ENCODE data around the gene GAS2L3. TPM values are rescaled to one million over a fixed set of nuclear protein-coding genes. Genes with fewer than 3 reads are reported as not detected.

Gene GAS2L3
- total RNA-seq, 4 donors from 2014 or later, result 2.9 to 4.7 (median 4.0) TPM

DNA sequence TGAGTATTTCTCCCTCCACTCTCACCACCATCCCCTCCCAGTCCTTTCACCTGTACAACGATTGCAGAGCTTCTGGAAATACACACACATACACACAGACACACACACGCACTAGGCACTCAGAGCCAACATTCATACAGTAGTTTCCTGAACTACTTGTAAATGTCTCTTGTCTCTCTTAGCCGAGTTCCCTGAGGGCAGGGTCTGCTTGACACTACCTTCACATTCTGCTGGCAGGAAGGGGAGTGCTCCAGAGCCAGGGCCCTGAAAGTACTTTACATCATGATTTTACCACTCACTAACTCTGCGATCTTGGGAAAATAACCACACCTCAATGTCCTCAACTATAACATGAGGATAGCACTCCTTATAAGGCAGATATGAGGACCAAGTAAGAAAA, 82.7 kb downstream of the GAS2L3 start:
- no peak for TF ChIP-seq POLR2A (IDR thresholded peaks at IDR 0.05)
- TF ChIP-seq, protein P1, sequence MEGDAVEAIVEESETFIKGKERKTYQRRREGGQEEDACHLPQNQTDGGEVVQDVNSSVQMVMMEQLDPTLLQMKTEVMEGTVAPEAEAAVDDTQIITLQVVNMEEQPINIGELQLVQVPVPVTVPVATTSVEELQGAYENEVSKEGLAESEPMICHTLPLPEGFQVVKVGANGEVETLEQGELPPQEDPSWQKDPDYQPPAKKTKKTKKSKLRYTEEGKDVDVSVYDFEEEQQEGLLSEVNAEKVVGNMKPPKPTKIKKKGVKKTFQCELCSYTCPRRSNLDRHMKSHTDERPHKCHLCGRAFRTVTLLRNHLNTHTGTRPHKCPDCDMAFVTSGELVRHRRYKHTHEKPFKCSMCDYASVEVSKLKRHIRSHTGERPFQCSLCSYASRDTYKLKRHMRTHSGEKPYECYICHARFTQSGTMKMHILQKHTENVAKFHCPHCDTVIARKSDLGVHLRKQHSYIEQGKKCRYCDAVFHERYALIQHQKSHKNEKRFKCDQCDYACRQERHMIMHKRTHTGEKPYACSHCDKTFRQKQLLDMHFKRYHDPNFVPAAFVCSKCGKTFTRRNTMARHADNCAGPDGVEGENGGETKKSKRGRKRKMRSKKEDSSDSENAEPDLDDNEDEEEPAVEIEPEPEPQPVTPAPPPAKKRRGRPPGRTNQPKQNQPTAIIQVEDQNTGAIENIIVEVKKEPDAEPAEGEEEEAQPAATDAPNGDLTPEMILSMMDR (IDR thresholded peaks at IDR 0.05), result no peak
- intact Hi-C loops (cut with DNase I; ENCODE audit: low total_unique reads), result no loop called here
- H3K4me3 ChIP-seq (ENCODE audit: low read depth, poor library complexity, severe bottlenecking), result no peak overlapping the region
- 59 to 61% methylated on average over 4 of the region's 4 CpGs for WGBS, 2 donors
- no peak for DNase-seq (ENCODE audit: low spot score in 2 of 2)

GRCh38 chr12:100656856-100657255, 83.4 kb downstream of the GAS2L3 start:
- H3K4me3 ChIP-seq (ENCODE audit: low read depth, poor library complexity, severe bottlenecking), result no peak overlapping the region
- TF ChIP-seq, protein P1 (IDR thresholded peaks at IDR 0.05), result no peak
- no peak for TF ChIP-seq POLR2A (IDR thresholded peaks at IDR 0.05)
- no peak for DNase-seq (ENCODE audit: low spot score in 2 of 2)
- intact Hi-C loops (cut with DNase I; ENCODE audit: low total_unique reads), result no loop called here

- intact Hi-C loops (cut with DNase I; ENCODE audit: low total_unique reads), result no loop called here
- no peak overlapping the region for H3K4me3 ChIP-seq (ENCODE audit: low read depth, poor library complexity, severe bottlenecking)
- no peak for DNase-seq (ENCODE audit: low spot score in 2 of 2)
- WGBS, 2 donors, result 52 to 53% methylated on average over 6 of the region's 6 CpGs
- no peak for TF ChIP-seq POLR2A (IDR thresholded peaks at IDR 0.05)
- TF ChIP-seq, protein P1 (IDR thresholded peaks at IDR 0.05), result no peak
Measured at GRCh38 chr12:100661300-100661951, 87.9 kb downstream of the GAS2L3 start.

DNA sequence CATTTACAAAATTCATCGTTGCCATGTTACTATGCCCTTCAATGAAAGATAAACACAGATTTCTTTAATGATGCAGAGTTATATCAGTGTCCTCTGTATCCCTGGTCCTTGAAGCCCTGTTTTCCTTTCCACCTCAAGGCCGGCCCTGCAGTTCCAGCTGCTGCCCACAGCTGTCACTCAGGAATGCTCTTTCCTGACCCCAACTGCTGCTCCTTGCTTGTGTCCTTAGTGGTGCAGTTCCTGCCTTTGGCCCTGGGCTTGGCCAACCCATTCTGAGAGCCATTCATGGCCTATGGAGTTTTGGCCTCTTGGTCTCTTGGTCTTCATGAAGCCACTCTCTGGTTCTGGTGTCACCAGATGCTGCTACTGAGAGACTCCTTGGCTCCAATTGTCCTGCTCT, 93.1 kb downstream of the GAS2L3 start:
- TF ChIP-seq POLR2A (IDR thresholded peaks at IDR 0.05), result no peak
- TF ChIP-seq, protein P1 (IDR thresholded peaks at IDR 0.05), result no peak
- intact Hi-C loops (cut with DNase I; ENCODE audit: low total_unique reads), result no loop called here
- WGBS, 2 donors, result 60 to 66% methylated on average over 2 of the region's 2 CpGs
- H3K4me3 ChIP-seq (ENCODE audit: low read depth, poor library complexity, severe bottlenecking), result no peak overlapping the region
- DNase-seq (ENCODE audit: low spot score in 2 of 2), result no peak

DNA sequence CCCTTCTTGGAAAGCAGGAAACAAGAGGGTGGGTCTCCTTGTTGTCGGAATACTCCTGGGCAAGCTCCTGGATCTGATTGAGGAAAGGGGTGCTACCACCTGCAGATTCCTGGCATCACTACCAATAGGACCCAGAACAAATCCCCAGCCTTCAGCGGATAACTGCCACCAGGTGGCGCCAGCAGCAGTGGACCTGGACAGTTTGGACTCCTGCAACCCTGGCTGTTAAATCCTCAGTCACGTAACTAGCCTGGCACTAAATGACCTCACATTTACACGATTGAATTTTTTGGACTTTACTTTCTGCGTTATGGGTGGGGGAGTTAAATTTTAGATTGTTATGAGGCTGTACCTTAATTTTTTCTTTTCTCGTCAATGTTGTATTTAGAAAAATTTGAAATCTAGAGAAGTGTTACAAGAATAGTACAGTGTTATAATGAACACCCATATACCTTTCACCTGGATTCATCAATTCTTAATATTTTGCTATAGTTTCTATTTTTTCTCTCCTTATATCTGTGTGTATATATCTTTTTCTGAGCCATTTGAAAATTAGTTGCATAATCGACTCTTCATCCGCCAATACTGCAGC, 95.6 kb downstream of the GAS2L3 start:
- no peak for TF ChIP-seq POLR2A (IDR thresholded peaks at IDR 0.05)
- TF ChIP-seq, protein P1 (IDR thresholded peaks at IDR 0.05), result no peak
- intact Hi-C loops (cut with DNase I; ENCODE audit: low total_unique reads), result no loop called here
- H3K4me3 ChIP-seq (ENCODE audit: low read depth, poor library complexity, severe bottlenecking), result no peak overlapping the region
- DNase-seq (ENCODE audit: low spot score in 2 of 2), result peak; percentile 28 to 91
- 31 to 33% methylated on average over 9 of the region's 9 CpGs for WGBS, 2 donors

DNA sequence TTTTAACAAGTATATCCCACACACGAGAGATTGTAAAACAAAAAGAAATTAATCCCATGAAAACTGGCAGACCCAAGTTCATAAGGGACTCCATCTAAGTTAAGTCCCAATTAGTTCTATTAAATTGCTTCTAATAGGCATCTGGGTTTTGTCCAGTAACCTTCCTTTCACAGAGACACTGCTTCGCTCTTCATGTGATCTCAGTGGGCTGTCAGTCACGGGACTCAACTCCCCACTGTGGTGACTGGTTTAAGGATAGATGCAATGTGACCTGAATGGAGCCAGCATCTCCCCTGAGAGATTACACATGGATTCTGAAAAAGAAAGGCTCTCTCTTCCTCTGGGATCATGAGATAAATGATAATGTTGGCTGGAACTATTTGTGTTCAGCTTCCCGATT, 96.4 kb downstream of the GAS2L3 start:
- no peak overlapping the region for H3K4me3 ChIP-seq (ENCODE audit: low read depth, poor library complexity, severe bottlenecking)
- intact Hi-C loops (cut with DNase I; ENCODE audit: low total_unique reads), result no loop called here
- 81 to 89% methylated on average over 4 of the region's 4 CpGs for WGBS, 2 donors
- no peak for TF ChIP-seq POLR2A (IDR thresholded peaks at IDR 0.05)
- TF ChIP-seq, protein P1 (IDR thresholded peaks at IDR 0.05), result no peak
- no peak for DNase-seq (ENCODE audit: low spot score in 2 of 2)

All from lower leg skin (tissue), 4 donors.